HG03060 (cell line): ENCODE results near the gene IRF1.

ENCODE experiments used
- ATAC-seq: cut with Tn5 transposase; IDR thresholded peaks from one replicate; pipeline ENCODE4 v1.9.1; 2021; ENCODE audit warnings: low read depth, moderate number of reproducible peaks; ENCODE audit not compliant: unreplicated experiment

The IRF1 gene

DNA sequence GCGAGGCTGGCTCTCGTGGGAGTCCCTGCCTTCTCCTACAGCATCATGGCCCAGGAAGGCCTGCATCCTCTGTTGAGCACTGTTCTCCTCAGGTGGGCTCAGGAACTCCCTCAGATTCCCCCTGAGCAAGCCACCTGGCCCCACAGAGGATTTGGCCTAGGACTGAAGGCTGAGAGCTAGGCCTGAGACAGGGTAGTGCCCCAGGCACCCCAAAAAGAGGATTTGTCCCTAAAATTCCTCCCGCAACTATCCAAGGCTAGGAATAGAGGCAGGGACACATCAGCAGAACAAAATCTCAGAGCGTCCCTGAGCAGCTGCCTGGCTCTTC, 11.0 kb upstream of the IRF1 start:
- ATAC-seq: no peak

GRCh38 chr5:132500931-132501628, 10.5 kb upstream of the IRF1 start:
- no peak for ATAC-seq

DNA sequence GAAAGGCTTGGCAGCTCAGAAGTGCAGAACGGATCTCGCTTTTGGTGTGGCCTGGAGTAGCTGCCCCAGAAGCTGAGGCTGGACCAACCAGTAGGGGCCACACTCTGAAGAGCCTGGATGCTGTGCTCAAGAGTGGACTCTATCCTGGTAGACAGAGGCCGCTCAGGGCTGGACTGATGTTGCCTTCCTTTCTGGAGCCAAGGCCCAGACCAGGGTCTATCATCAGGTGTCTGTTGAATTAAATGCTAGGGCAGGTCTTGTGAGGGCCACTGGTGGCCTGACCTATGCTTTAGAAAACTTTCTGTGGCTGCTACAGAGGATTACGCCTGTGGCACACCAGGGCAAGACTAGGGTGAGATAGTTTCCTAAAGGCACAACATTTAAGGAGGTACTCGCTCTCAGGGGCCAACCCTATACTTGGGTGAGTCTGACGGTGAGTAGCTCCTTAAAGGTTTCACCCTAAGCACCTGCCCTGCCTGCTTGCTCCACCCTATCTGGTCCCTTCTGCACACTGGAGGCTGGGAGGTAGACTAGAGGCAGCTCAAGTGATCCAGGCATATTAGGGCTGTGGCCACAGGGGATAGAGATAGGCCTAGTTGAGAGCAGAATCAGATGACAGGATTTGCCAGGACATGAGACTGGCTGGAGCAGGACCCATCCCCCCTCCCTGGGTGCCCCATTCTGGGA, 9.8 kb upstream of the IRF1 start:
- no peak for ATAC-seq

DNA sequence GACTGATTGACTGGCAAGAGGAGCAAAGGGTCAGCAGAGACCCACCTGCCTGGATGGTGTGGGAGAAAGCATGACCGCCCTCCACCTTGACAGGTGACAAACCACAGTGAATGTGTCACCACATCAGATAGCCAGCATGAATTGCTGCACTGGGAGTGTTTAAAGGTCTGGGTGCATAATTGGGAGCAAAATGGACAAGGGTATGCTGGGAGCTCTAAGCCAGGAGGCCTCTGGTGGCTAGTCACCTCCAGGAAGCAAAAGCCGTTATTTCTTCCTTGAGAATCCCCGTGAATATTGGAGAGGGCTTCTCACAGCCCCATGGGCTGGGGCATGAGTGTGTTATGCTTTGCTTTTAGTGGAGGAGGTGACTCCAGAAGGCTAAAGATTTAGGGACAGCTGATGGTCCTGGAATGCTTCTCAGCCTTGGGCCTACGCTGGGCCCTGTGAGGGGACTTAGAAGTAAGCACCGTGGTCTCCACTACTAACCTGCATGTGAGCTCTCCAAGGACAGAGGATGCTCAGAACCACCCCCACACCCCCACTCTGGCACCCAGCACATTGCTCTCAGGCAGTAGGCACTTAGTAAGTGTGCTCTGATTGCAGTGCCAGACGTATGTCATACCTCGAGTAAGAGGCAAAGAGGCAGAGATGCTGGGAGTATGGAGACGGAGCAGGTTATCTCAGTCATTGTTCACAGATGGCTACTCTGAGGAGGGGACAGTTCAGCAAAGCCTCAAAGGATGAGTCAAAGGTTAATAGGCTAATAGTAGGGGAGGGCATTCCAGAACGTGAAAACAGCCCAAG, 9.1 kb upstream of the IRF1 start:
- ATAC-seq: no peak

DNA sequence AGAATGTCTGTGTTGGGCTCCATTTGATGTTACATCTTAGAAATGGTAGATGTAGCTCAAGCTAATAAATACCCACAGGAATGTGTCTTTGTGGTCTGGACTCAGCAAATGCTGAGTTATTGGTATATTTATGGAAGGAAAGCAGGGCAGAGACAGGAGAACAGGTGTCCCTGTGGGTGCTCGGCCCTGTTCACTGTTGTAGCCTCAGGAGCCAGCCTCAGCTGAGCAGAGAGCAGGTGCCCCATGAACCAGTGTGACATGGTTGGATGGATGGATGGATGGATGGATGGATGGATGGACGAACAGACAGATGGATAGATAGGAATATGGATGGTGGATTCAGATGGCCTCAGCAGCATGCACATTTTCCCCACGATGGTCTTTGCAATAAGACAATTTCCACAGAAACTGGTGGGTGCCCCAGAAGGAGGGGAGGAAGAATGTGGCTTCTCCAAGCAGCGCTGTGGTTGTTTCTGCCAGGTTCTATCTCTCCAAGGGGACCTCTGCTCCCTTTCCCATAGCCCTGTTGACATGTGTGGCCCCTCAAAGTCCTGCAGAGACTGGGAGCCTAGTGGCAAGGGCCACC, 8.2 kb upstream of the IRF1 start:
- no peak for ATAC-seq

DNA sequence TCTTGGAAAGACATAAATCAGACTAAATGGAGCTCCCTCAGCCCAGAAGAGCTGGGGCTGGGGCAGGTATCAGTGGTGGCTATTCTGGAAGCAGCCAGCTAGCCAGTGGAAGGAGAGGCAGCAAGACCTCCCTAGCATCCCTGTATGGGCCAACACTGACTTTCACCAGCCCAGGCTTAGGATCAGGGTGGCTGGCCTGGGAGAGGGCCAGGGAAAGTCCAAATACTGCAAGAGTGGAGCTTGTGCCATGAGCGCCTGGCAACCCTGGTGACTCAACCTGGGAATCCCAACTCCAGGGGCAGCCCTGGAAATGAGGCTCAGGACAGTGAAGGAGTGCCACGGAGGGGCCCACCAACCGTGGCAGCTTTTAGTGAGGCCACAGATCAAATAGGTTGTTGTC, 7.6 kb upstream of the IRF1 start:
- ATAC-seq: no peak

DNA sequence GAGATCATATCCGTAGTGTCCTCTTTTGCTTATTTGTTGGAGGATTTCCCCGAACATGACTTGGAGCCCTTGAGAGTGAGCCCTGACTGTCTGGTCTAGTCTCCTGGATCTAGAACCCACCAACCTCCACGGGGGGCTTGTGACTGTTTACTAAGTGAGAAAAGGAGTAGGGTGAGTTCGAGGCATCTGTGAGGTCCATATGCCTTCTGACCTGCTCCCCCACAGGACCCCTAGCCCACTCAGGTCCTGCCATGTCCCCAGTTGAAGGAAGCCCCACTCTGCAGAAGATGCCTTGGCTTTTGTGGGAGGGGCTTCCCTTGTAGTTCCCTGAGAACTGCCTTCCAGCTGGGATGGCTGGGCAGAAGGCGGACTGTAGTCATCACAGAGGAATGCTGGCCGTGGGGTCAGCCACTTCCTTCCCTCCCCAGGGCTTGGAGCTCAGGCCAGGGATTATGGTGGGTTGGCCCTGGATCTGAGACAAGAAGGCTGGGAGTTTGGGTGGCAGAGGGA, 7.0 kb upstream of the IRF1 start:
- no peak for ATAC-seq

DNA sequence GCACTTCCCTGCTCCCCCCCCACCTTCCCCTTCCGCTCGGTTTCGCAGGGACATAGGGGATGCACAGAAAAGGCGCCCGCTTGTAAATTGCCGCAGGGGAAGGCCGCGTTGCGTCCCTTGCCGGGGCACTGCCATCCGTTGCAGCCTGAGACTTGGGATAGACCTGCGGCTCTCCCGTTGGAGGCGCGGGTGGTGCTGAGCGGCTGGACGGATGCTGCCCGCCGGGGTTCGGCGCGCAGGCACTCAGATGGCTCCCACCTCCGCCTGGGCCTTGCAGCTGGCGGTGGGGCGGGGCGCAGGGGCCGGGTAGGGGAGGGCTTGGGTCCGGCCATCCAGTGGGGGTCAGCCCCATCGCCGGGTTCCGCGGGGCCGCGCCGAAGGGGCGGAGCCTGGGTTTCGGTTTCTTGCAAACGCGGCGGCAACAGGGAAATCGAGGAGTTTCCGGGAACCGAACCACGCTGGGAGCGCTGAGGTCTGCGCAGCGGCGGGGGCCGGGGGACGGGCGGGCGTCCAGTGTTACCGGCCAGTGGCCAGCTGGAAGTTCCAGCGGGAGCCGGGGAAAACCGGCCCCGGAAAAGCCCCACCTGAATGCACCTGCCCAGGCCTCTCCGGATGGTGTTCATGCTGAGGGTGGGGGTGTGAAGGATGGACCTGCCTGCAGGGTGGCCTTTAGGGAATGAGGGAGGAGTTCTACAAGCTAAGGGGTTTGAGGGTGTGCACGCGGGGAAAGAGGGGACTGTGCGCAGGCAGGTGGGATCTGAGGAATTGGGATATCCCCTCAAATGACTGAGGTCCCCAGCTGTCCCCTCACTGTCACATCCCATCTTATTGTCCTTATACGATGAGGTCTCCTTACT, 6.3 kb upstream of the IRF1 start:
- ATAC-seq: no peak

- peak; percentile 32 for ATAC-seq
These were observed 5.6 kb upstream of the IRF1 start for GRCh38 chr5:132496191-132496630.

DNA sequence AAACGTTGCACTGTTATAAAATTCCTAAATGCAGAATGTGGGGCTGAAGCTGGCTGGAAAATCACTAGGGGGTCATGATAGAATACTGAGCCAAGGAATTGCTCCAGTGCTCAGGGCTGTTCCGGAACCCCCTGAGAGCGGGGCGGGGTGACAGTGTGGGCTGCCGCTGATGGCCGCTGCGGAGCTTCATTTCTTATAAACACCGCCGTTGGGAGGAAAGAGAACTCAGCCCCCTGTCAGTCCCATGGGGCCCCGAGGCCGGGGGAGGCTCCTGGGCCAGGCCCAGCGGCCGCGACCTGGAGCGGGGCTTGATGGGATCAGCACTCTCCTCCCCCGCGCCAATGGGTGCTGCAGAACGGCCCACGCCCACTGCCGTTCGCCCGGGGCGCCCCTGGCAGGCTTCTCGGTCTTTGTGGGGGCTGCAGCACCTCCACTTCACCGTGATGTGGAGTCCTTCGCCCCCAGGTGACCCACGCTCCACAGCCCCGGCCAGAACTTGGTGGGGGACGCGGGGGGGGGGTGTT, 5.2 kb upstream of the IRF1 start:
- ATAC-seq: peak; percentile 26

DNA sequence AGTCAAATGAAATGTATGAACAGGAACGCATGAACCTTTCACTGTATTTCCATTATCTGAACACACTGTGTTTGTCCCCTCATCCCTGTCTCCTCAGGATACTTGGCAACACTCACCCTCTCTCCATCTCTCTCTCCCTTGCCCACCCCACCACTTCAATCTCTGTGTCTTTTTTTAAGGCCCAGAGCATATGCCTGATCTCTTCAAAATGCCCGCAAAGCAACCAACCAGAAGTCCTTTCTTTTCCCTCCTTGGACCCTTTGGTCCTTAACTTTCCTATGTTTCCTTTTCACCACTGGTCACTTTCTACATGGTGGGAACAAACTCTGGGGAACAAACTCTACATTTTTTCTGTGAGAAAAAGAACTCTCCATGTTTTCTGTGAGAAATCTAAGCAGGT, 3.2 kb upstream of the IRF1 start:
- no peak for ATAC-seq

GRCh38 chr5:132493241-132493640, 2.7 kb upstream of the IRF1 start:
- no peak for ATAC-seq

- no peak for ATAC-seq
These were observed 2.0 kb upstream of the IRF1 start for GRCh38 chr5:132492386-132493125.

DNA sequence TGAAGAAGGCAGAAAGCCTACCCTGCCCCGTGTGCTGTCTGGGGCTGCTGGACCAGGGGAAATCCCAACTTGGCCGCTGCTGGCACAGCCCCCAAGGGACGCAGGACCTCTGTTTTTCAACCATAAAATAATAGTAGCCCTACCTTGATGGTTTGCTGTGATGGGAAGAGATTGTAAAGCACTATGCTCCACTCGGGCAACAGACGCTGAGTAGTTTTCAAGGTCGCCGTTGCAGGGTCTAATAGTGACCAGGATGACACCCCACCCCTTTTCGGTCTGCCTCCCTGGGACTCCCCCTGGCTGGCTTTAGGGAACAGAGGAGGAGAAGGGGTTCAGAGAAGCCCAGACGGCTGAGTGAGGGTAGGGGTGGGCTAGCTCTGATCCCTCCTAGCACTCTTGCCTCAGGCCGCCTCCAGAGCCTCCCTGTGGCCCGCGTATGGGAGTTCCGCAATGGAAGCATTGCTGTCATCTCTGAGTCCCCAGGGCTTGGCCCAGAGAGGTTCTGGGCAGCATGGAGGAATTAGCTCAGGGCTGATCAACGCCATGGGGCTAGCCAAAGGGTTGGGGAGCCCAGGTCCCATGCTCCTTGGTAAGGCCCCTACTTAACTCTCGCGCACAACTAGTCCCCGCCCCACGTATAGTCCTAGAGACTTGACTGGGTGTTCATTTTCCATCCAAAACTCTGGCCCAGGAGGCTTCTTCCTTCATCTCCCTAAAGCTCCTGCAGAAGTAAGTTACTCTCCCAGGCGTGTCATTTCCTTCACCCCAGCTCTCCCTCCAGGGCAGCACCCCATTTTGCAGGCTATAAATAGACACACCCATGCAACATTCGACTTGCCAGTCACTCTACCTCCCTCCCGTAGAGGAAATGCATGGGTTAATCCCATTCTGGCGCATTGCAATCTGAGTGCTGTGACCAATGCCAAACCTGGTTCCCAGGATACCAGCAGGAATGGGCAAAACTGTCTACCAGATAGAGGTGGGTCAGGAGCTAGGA, 1.1 kb upstream of the IRF1 start:
- peak; percentile 10 for ATAC-seq

DNA sequence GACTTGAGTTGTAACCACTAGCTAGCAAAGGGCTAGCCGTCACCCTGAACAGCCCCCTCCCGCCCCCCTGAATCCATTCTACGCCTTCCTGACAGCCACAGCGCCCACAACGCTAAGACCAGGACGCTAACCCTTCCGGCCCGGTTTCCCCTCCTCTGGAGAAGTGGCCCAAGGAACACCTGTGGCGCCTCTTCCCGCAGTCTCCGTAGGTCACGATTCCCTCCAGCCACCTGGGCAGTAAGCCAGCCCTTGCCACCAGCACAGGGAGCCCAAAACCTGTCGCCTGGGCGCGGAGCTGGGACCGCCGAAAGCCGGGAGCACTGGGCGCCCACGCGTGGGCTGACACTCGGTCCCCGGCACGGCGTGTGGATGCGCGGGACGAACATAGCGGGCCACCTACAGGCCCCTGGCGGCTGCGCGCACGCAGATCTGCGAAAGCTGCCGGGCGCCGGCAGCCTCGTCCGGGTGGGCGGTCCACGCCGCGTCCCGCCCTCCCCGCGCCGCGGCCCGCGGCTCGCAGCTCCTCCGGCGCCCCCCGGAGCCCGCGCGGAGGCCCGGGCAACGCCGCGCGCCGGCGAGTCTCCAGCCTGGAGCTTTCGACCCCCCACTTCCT, 596 bp downstream of the IRF1 start:
- ATAC-seq: peak; percentile 1

DNA sequence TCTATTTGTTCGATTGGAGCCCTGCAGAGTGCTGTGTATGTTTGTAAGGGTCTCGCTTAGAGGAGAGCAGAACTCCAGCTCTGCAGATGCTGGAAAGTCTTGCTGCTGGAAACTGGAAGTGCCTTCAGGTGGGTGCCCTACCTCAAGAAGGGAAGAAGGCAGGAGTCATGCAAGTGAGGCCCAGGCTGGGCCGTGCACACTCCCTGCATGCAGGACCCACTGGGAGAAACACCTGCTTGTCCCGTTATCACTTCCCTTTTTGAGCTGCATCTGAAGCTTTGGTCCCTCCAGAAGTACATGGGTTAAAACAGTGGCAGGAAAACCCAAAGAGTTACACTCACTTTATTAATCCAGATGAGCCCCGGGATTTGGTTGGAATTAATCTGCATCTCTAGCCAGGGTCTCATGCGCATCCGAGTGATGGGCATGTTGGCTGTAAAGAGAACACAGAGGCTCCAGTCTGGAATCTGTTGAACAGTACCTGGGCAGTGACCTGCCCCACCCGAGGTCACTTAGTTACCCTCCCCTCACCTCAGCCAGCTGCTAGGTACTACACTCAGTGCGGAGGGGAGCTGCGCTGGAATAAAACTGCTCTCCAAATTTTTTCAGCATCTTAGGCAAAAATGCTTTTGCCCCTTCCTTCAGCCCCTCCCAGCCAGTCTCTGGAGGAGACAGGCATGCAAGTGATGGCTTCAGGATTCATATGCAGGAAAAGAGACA, 1.4 kb downstream of the IRF1 start:
- no peak for ATAC-seq

DNA sequence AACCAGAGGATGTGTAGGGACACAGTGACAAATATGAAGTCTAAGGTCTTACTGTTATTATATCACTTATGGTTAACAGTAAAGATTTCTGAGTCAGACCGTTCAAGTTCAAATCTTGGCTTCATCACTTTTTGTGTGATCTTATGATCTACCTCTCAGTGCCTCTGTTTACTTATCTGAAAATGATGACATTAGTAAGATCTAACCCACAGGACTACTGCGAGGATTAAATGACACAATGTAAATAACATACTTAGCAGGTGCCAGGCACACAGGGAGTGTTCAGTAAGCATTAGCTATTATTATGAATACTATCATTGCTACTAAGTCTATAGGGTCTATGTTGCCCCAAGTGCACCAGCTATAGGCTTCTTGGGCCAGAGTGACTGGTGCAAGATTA, 2.0 kb downstream of the IRF1 start:
- no peak for ATAC-seq
